ENCODE measurements around the gene CRTAP.
"Not testable (repeated sequence)": the region's sequence is repeated elsewhere in the genome, so short reads cannot be mapped to it uniquely, and the experiment has no call there.

CRTAP gene

DNA sequence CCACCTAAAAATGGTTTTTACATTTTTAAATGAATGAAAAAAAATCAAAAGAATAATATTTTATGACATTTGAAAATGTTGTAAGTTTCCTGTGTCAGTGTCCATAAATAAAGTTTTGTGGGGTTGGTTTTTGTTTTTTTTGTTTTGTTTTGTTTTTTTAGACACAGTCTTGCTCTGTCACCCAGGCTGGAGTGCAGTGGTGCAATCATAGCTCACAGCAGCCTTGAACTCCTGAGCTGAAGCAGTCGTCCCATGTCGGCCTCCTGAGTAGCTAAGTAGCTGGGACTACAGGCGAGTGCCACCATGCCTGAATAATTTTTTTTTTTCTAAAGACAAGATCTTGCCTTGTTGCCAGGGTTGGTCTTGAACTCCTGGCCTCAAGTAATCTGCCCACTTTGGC is 14.1 kb upstream of the CRTAP start:
- no peak for DNase-seq (ENCODE audit: low read depth)
- TF ChIP-seq CTCF (conservative IDR thresholded peaks at IDR 0.05; ENCODE audit: low read depth, low read length) = no peak
- H3K4me3 ChIP-seq (ENCODE audit: low read length) = no peak overlapping the region

- no peak for TF ChIP-seq CTCF (conservative IDR thresholded peaks at IDR 0.05; ENCODE audit: low read depth, low read length)
- DNase-seq (ENCODE audit: low read depth) = no peak
- no peak overlapping the region for H3K4me3 ChIP-seq (ENCODE audit: low read length)
These were observed 13.6 kb upstream of the CRTAP start for GRCh38 chr3:33100229-33100628.

DNA sequence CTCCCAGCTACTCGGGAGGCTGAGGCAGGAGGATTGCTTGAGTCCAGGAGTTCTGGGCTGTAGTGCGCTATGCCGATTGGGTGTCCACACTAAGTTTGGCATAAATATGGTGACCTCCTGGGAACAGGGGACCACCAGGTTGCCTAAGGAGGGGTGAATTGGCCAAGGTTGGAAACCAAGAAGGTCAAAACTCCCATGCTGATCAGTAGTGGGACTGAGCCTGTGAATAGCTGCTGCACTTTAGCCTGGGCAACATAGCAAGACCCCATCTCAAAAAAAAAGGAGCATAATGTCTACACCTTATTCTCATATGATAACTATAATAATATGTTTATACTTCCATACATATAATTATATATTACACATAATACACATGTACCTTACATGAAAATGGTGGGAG is 10.8 kb upstream of the CRTAP start:
- no peak for TF ChIP-seq CTCF (conservative IDR thresholded peaks at IDR 0.05; ENCODE audit: low read depth, low read length)
- no peak for DNase-seq (ENCODE audit: low read depth)
- H3K4me3 ChIP-seq (ENCODE audit: low read length) = no peak overlapping the region

DNA sequence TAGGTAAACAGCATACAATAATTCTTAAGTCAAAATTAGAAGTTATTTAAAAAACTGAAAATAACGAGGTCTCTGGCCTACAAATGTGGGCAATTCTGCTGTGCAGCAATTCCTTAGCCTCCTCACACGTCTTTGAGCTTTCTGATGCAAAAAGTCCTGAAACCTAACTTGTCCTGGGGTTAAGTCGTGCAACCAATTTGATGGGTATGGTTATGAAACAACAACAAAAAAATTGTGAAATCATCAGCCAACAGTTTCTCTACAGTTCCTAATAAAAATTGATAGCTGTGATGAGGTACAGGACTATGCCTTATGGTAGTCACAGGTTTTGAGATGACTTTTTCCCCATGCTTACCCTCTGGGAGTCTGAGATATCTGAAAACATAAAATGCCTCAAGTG is 10.3 kb upstream of the CRTAP start:
- no peak for DNase-seq (ENCODE audit: low read depth)
- no peak overlapping the region for H3K4me3 ChIP-seq (ENCODE audit: low read length)
- no peak for TF ChIP-seq CTCF (conservative IDR thresholded peaks at IDR 0.05; ENCODE audit: low read depth, low read length)

DNA sequence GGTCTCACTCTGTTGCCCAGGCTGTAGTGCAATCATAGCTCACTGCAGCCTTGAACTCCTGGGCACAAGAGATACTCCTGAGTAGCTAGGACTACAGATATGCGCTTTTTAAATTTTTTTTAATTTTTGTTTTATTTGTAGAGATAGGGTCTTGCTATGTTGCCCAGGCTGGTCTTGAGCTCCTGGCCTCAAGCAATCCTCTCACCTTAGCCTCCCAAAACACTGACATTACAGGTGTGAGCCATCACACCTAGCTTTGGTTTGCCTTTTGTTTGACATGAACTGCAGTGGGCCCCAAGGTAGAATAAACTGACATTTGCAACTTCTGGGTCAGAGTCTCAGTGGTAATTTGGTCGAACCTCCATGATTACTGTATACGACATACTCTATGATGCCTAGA is 9.0 kb upstream of the CRTAP start:
- H3K4me3 ChIP-seq (ENCODE audit: low read length) = no peak overlapping the region
- DNase-seq (ENCODE audit: low read depth) = no peak
- no peak for TF ChIP-seq CTCF (conservative IDR thresholded peaks at IDR 0.05; ENCODE audit: low read depth, low read length)

DNA sequence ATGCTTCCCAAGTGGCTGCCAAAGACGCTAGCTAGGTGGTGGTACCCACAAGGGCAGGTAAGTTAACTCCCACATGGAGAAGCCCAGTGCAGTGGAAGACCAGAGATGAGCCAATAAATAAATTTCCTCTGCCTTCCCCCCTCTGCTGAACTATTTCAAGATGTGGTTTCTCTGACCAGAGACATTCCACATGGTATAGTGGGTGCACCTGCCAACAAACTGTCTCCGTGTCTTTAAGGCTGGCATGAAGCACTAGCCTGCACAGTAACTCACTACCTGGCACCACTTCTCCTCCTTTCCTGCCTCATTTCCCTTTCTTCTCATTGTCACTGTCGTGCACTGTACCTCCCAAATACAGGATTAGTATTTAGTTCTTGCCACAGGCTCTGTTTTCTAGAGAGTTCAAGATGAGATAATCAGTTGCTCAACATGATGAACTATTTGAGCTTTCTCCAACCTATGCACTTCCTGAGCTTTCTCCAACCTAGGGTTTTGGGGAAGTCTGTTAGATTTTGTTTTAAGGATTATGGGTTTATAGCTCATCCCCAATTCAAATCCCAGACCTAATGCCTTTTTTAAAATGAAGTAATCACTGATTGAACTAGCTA is 8.4 kb upstream of the CRTAP start:
- no peak for TF ChIP-seq CTCF (conservative IDR thresholded peaks at IDR 0.05; ENCODE audit: low read depth, low read length)
- H3K4me3 ChIP-seq (ENCODE audit: low read length) = no peak overlapping the region
- DNase-seq (ENCODE audit: low read depth) = no peak

DNA sequence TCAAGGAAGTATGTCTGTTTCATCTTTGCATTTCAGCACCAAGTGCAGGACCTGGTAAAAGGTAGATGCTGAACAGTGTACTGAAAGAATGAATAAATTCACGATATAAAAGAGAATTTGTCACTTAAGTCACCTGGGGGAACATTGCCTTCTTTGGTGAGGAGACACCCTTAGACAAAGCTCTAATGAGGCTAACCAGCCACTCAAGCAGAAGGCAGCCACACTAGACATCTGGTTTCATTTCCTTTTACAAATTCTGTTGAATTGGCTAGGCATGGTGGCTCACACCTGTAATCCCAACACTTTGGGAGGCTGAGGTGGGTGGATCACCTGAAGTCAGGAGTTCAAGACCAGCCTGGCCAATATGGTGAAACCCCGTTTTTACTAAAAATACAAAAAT is 7.0 kb upstream of the CRTAP start:
- not testable (repeated sequence) for H3K4me3 ChIP-seq (ENCODE audit: low read length); DNase-seq (ENCODE audit: low read depth)

DNA sequence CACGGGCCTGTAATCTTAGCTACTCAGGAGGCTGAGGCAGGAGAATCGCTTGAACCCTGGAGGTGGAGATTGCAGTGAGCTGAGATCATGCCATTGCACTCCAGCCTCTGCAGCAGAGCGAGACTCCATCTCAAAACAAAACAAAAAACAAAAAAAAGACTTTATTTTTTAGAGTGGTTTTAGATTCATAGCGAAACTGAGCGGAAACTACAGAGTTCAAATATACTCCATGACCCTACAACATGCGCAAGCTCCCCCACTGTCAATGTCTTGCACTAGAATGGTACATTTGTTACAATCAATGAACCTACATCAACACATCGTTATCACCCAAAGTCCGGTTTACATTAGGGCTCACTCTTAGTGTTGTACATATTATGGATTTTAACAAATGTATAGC is 2.2 kb upstream of the CRTAP start:
- no peak overlapping the region for H3K4me3 ChIP-seq (ENCODE audit: low read length)
- no peak for TF ChIP-seq CTCF (conservative IDR thresholded peaks at IDR 0.05; ENCODE audit: low read depth, low read length)
- no peak for DNase-seq (ENCODE audit: low read depth)
